Lower leg skin (tissue), 4 donors: ENCODE data around the gene MZT1. TPM values are rescaled to one million over a fixed set of nuclear protein-coding genes. Genes with fewer than 3 reads are reported as not detected.
A peak's percentile ranks its signal among the peaks of the same experiment; 100 is the strongest.

ENCODE experiments used
- DNase-seq, 2 donors: peaks; one replicate each; pipeline ENCODE4 v3.0.0-alpha.2; 2019; ENCODE audit warnings: low spot score in 2 of 2
- H3K4me3 ChIP-seq: fragments of 200-600 bp; sonication (generic); 2 replicates; pipeline ENCODE4 v1.5.1; 2017; ENCODE audit warnings: mild to moderate bottlenecking, low read depth; ENCODE audit not compliant: poor library complexity, severe bottlenecking
- POLR2A ChIP-seq, 2 donors: fragments of 450-650 bp; IDR thresholded peaks; one replicate each; pipeline ENCODE4 v1.6.1; 2016 to 2017; ENCODE audit warnings: antibody characterized with exemption in 2 of 2, mild to moderate bottlenecking in 1 of 2, moderate library complexity in 1 of 2
- WGBS, 2 donors: methylation state at CpG; one replicate each; pipeline ENCODE4 v1.1.5; 2018; 5-methylcytosine and 5-hydroxymethylcytosine counted together
- intact Hi-C: fragments of 100-400 bp; cut with DNase I; formaldehyde crosslinking; loops from one replicate; pipeline ENCODE4 v1.15.0; 2023; ENCODE audit warnings: low total_unique reads
- total RNA-seq, 4 donors: library from RNA; depleted of rRNA; stranded (reverse); fragments of >200 nt; gene quantifications; one replicate each; pipeline ENCODE4 v1.1.0, GENCODE V29; 2016
- TF ChIP-seq, protein P1 (sequence below), 3 donors: fragments of 450-650 bp; IDR thresholded peaks; one replicate each; pipeline ENCODE4 v1.5.1; 2016; ENCODE audit warnings: antibody characterized with exemption in 3 of 3, mild to moderate bottlenecking in 3 of 3, moderate library complexity in 2 of 3

Gene MZT1, protein sequence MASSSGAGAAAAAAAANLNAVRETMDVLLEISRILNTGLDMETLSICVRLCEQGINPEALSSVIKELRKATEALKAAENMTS
- 1 to 10 TPM; 3.0 to 8.2 (median 6.1) TPM for total RNA-seq

GRCh38 chr13:72727417-72728289 lies at the start of gene MZT1, which contains the start of gene BORA:
Gene MZT1, minus strand, starts transcription at chr13:72727629. Its CDS starts 27 bp downstream, at chr13:72727602.
Gene BORA, plus strand, starts transcription at chr13:72727923. Its CDS starts 1,018 bp downstream, at chr13:72728941.
- H3K4me3 ChIP-seq: peak within 1 kb of the TSS; percentile 98
- TF ChIP-seq POLR2A (IDR thresholded peaks at IDR 0.05): no peak
- 0% methylated on average over 12 to 66 of the region's 71 CpGs for WGBS, 2 donors
- peak; percentile 95 to 99 for DNase-seq
- intact Hi-C loops: no loop called here

DNA sequence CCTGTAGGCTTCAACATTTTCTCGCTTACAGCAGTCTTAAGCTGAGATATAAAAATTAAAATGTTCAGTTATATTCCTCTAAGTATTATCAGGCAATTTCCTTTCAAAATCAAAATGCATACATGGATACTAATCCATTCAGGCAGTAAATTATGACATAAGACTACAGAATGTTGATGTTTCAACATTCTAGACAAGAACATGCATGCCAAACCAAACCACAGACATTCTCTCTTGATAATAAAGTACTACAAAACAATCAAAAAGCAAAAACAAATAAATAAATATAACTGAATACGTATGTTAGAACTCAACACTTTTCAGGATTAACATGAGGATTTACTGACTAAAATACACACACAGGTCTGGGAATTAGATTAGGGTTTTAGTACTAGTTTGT lies 46.6 kb upstream of the MZT1 start:
- no peak for DNase-seq
- intact Hi-C loops: no loop called here
- H3K4me3 ChIP-seq: no peak overlapping the region
- 81 to 89% methylated on average over 2 of the region's 2 CpGs for WGBS, 2 donors
- TF ChIP-seq, protein P1, sequence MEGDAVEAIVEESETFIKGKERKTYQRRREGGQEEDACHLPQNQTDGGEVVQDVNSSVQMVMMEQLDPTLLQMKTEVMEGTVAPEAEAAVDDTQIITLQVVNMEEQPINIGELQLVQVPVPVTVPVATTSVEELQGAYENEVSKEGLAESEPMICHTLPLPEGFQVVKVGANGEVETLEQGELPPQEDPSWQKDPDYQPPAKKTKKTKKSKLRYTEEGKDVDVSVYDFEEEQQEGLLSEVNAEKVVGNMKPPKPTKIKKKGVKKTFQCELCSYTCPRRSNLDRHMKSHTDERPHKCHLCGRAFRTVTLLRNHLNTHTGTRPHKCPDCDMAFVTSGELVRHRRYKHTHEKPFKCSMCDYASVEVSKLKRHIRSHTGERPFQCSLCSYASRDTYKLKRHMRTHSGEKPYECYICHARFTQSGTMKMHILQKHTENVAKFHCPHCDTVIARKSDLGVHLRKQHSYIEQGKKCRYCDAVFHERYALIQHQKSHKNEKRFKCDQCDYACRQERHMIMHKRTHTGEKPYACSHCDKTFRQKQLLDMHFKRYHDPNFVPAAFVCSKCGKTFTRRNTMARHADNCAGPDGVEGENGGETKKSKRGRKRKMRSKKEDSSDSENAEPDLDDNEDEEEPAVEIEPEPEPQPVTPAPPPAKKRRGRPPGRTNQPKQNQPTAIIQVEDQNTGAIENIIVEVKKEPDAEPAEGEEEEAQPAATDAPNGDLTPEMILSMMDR (IDR thresholded peaks at IDR 0.05): no peak
- TF ChIP-seq POLR2A (IDR thresholded peaks at IDR 0.05): no peak

GRCh38 chr13:72763411-72763810 lies 36.0 kb upstream of the MZT1 start:
- H3K4me3 ChIP-seq: no peak overlapping the region
- intact Hi-C loops: no loop called here
- no peak for DNase-seq
- TF ChIP-seq, protein P1 (IDR thresholded peaks at IDR 0.05): no peak
- TF ChIP-seq POLR2A (IDR thresholded peaks at IDR 0.05): no peak
- 70 to 74% methylated on average over 2 of the region's 2 CpGs for WGBS, 2 donors

GRCh38 chr13:72760189-72760588 lies 32.8 kb upstream of the MZT1 start:
- H3K4me3 ChIP-seq: no peak overlapping the region
- TF ChIP-seq, protein P1 (IDR thresholded peaks at IDR 0.05): no peak
- TF ChIP-seq POLR2A (IDR thresholded peaks at IDR 0.05): no peak
- WGBS, 2 donors: 94% methylated on average over 3 of the region's 3 CpGs
- no peak for DNase-seq
- intact Hi-C loops: no loop called here

- no peak for TF ChIP-seq POLR2A (IDR thresholded peaks at IDR 0.05)
- TF ChIP-seq, protein P1 (IDR thresholded peaks at IDR 0.05): no peak
- no peak overlapping the region for H3K4me3 ChIP-seq
- DNase-seq: no peak
- WGBS, 2 donors: 70 to 71% methylated on average over 4 of the region's 4 CpGs
- intact Hi-C loops: no loop called here
Measured at GRCh38 chr13:72757792-72758535, 30.5 kb upstream of the MZT1 start.

DNA sequence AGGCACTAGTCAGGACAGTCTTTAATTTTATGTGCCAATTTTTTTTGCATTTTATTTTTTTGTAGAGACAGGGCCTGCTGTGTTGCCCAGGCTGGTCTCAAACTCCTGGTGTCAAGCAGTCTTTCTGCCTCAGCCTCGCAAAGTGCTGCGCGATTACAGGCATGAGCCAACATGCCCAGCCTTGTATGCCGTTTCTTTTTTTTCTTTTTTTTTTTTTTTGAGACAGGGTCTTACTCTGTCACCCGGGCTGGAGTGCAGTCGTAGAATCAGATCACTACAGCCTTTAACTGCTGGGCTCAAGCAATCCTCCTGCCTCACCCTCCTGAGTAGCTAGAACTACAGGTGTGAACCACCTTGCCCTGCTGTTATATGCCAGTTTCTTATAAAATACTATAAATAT lies 26.7 kb upstream of the MZT1 start:
- WGBS, 2 donors: 64 to 68% methylated on average over 6 of the region's 6 CpGs
- no peak for DNase-seq
- no peak for TF ChIP-seq POLR2A (IDR thresholded peaks at IDR 0.05)
- intact Hi-C loops: no loop called here
- no peak overlapping the region for H3K4me3 ChIP-seq
